ENCODE results near the gene GRPEL1. TPM values are rescaled to one million over a fixed set of nuclear protein-coding genes. Genes with fewer than 3 reads are reported as not detected.

Gene GRPEL1
- total and polyA plus RNA-seq, 2 of the 13 experiments (the other 11 are each of a cell fraction or from before 2014, with no cell fraction given): 32.3 to 141 TPM

GRCh38 chr4:7042503-7043283 is 25.2 kb downstream of the GRPEL1 start (continued):
- TF ChIP-seq ZNF503 (CRISPR knock-in tag; IDR thresholded peaks at IDR 0.05) (no peak), ZNF776 (CRISPR knock-in tag; IDR thresholded peaks at IDR 0.05) (no peak), STAT6 (CRISPR knock-in tag; IDR thresholded peaks at IDR 0.05; ENCODE audit: borderline replicate concordance) (no peak), ATF2 (CRISPR knock-in tag; IDR thresholded peaks at IDR 0.05) (peak; percentile 35; the same call in 1 of the 2 replicates), MLXIP (CRISPR knock-in tag; IDR thresholded peaks at IDR 0.05; ENCODE audit: borderline replicate concordance) (no peak), REXO4 (CRISPR knock-in tag; IDR thresholded peaks at IDR 0.05; ENCODE audit: borderline replicate concordance) (no peak), KAT7 (CRISPR knock-in tag; IDR thresholded peaks at IDR 0.05; ENCODE audit: borderline replicate concordance) (no peak), SNRNP70 (IDR thresholded peaks at IDR 0.05; ENCODE audit: low read depth, low read length) (no peak), GTF3A (CRISPR knock-in tag; conservative IDR thresholded peaks at IDR 0.05) (no peak), ELF4 (CRISPR knock-in tag; IDR thresholded peaks at IDR 0.05; ENCODE audit: borderline replicate concordance) (no peak), ZFYVE20 (CRISPR knock-in tag; IDR thresholded peaks at IDR 0.05; ENCODE audit: borderline replicate concordance, low read depth) (no peak), ZNF609 (CRISPR knock-in tag; IDR thresholded peaks at IDR 0.05; ENCODE audit: borderline replicate concordance) (no peak), RORA (CRISPR knock-in tag; IDR thresholded peaks at IDR 0.05) (no peak)

Data from HepG2 (cell line).